Fibroblast of lung (primary cell): ENCODE results near the gene DRGX. TPM values are rescaled to one million over a fixed set of nuclear protein-coding genes. Genes with fewer than 3 reads are reported as not detected.

ENCODE experiments used
- DNase-seq, 2 donors: peaks; one replicate each; pipeline versions ENCODE4 v3.0.0 to v3.0.0-alpha.2; 2010; ENCODE audit warnings: low read depth in 2 of 2
- H2AFZ ChIP-seq: 2 replicates; pipeline ENCODE4 v1.5.1; 2012; ENCODE audit warnings: low read length, control low read depth, inconsistent platforms
- H3K27ac ChIP-seq: 2 replicates; pipeline ENCODE4 v1.5.1; 2011; ENCODE audit warnings: low read length, control low read depth; ENCODE audit not compliant: insufficient read depth
- H3K27me3 ChIP-seq: 2 replicates; pipeline ENCODE4 v1.5.1; 2011; ENCODE audit warnings: mild to moderate bottlenecking, low read length; ENCODE audit not compliant: control insufficient read depth, insufficient read depth
- H3K36me3 ChIP-seq: 2 replicates; pipeline ENCODE4 v1.5.1; 2011; ENCODE audit warnings: low read length; ENCODE audit not compliant: control insufficient read depth, insufficient read depth
- H3K4me1 ChIP-seq: 2 replicates; pipeline ENCODE4 v1.5.1; 2011; ENCODE audit warnings: low read length; ENCODE audit not compliant: control insufficient read depth, insufficient read depth; ENCODE audit errors: extremely low read depth
- H3K4me2 ChIP-seq: 2 replicates; pipeline ENCODE4 v1.5.1; 2011; ENCODE audit warnings: low read length, control low read depth; ENCODE audit not compliant: insufficient read depth; ENCODE audit errors: extremely low read depth
- H3K4me3 ChIP-seq, 4 experiments: fragments of 200-600 bp in 1 of 4; sonication (generic) in 1 of 4; replicated peaks in 1 of 4; 2 replicates each; pipeline ENCODE4 v1.5.1; 2011 to 2016; ENCODE audit warnings: low read length in 4 of 4, low read depth in 3 of 4, mild to moderate bottlenecking in 3 of 4, control low read depth in 2 of 4, inconsistent platforms in 1 of 4, mixed read lengths in 1 of 4; ENCODE audit not compliant: insufficient read depth in 1 of 4; ENCODE audit errors: control extremely low read depth in 1 of 4
- H3K79me2 ChIP-seq: 2 replicates; pipeline ENCODE4 v1.5.1; 2012; ENCODE audit warnings: mild to moderate bottlenecking, low read length, inconsistent platforms; ENCODE audit not compliant: control insufficient read depth, insufficient read depth
- H3K9ac ChIP-seq: 2 replicates; pipeline ENCODE4 v1.5.1; 2011; ENCODE audit warnings: mild to moderate bottlenecking, low read length, control low read depth; ENCODE audit not compliant: insufficient read depth
- H3K9me3 ChIP-seq: 2 replicates; pipeline ENCODE4 v1.5.1; 2012; ENCODE audit warnings: low read depth, low read length; ENCODE audit not compliant: control insufficient read depth, insufficient read depth
- H4K20me1 ChIP-seq: 2 replicates; pipeline ENCODE4 v1.5.1; 2011; ENCODE audit warnings: low read length; ENCODE audit not compliant: control insufficient read depth, insufficient read depth; ENCODE audit errors: extremely low read depth
- CTCF ChIP-seq, 2 donors: IDR thresholded peaks in 1 of 2; conservative IDR thresholded peaks in 1 of 2; 1 replicate in 1 of 2; 2 replicates in 1 of 2; pipeline ENCODE4 v1.5.1; 2011 to 2012; ENCODE audit warnings: low read length in 2 of 2, control low read depth in 1 of 2, inconsistent platforms in 1 of 2, low read depth in 1 of 2, mild to moderate bottlenecking in 1 of 2
- EZH2 ChIP-seq: IDR thresholded peaks from 2 replicates; pipeline ENCODE4 v1.5.1; 2012; ENCODE audit warnings: low read length, control low read depth, mild to moderate bottlenecking; ENCODE audit errors: missing control alignments
- polyA minus RNA-seq: library from RNA; depleted of rRNA, polyadenylated mRNA; stranded (reverse); fragments of >200 nt; gene quantifications from 2 replicates; pipeline ENCODE4 v1.2.3, GENCODE V29; 2011; ENCODE audit warnings: low replicate concordance
- polyA plus RNA-seq, 2 donors: library from polyadenylated mRNA; depleted of rRNA in 1 of 2; stranded (reverse) in 1 of 2; unstranded in 1 of 2; fragments of >200 nt; gene quantifications; 2 replicates each; pipeline ENCODE4 v1.2.1, GENCODE V29; 2011 to 2012; ENCODE audit warnings: missing spikeins in 1 of 2
- total RNA-seq: library from RNA; depleted of rRNA; stranded (reverse); fragments of >200 nt; gene quantifications from 2 replicates; pipeline ENCODE4 v1.2.1, GENCODE V29; 2014

DRGX gene
- not detected in 2 replicates for total RNA-seq
- polyA plus RNA-seq, result 0.11 TPM in 1 of 2 replicates, not detected in the other
- polyA plus RNA-seq (2012), result 0.12 TPM in 1 of 2 replicates, not detected in the other
- not detected in 2 replicates for polyA minus RNA-seq

GRCh38 chr10:49395741-49396665, at the start of gene DRGX:
TSS of gene DRGX (minus strand) at chr10:49396089. CDS start at chr10:49395440, 649 bp downstream.
- no peak for DNase-seq
- no peak within 1 kb of the TSS for H3K27ac ChIP-seq
- peak; percentile 48 for TF ChIP-seq EZH2
- no peak for TF ChIP-seq CTCF (conservative IDR thresholded peaks at IDR 0.05 in 1 of 2, IDR thresholded peaks at IDR 0.05 in 1 of 2; ENCODE audit: low read depth in 1 of 2, low read length in 2 of 2)
- no peak within 1 kb of the TSS for H3K9ac ChIP-seq
- H3K27me3 ChIP-seq, result peaks cover 64% of the 10 kb centered on the region
- H3K4me3 ChIP-seq, result no peak within 1 kb of the TSS
- H3K79me2 ChIP-seq, result no peaks in the 10 kb centered on the region
- H4K20me1 ChIP-seq, result no peaks in the 10 kb centered on the region
- H3K36me3 ChIP-seq, result no peaks in the 10 kb centered on the region
- H3K4me2 ChIP-seq, result no peak within 1 kb of the TSS
- no peaks in the 10 kb centered on the region for H3K9me3 ChIP-seq
- H3K4me1 ChIP-seq, result no peaks in the 10 kb centered on the region
- no peak within 1 kb of the TSS for H2AFZ ChIP-seq

- Histone ChIP-seq H3K27ac (no peak overlapping the region), H3K79me2 (no peaks in the 10 kb centered on the region), H3K9ac (no peak overlapping the region), H3K4me3 (no peak overlapping the region), H2AFZ (no peak overlapping the region), H3K36me3 (no peaks in the 10 kb centered on the region), H3K4me2 (no peak overlapping the region), H3K9me3 (no peaks in the 10 kb centered on the region), H4K20me1 (no peaks in the 10 kb centered on the region), H3K4me1 (no peaks in the 10 kb centered on the region), H3K27me3 (no peaks in the 10 kb centered on the region)
- no peak for DNase-seq
- no peak for TF ChIP-seq CTCF (conservative IDR thresholded peaks at IDR 0.05 in 1 of 2, IDR thresholded peaks at IDR 0.05 in 1 of 2; ENCODE audit: low read depth in 1 of 2, low read length in 2 of 2)
- TF ChIP-seq EZH2, result no peak
Observed at GRCh38 chr10:49444349-49444748, 48.5 kb upstream of the DRGX start.

GRCh38 chr10:49442863-49443262, 47.0 kb upstream of the DRGX start:
- Histone ChIP-seq H3K9me3 (no peaks in the 10 kb centered on the region), H3K36me3 (no peaks in the 10 kb centered on the region), H2AFZ (no peak overlapping the region), H3K4me3 (no peak overlapping the region), H3K79me2 (no peaks in the 10 kb centered on the region), H3K4me2 (no peak overlapping the region), H4K20me1 (no peaks in the 10 kb centered on the region), H3K9ac (no peak overlapping the region), H3K4me1 (no peaks in the 10 kb centered on the region), H3K27me3 (no peaks in the 10 kb centered on the region), H3K27ac (no peak overlapping the region)
- no peak for DNase-seq
- TF ChIP-seq CTCF (conservative IDR thresholded peaks at IDR 0.05 in 1 of 2, IDR thresholded peaks at IDR 0.05 in 1 of 2; ENCODE audit: low read depth in 1 of 2, low read length in 2 of 2) (no peak), EZH2 (no peak)
